IPS-15b (cell line): ENCODE data around the gene PSAT1.

ENCODE experiments used
- H3K27me3 ChIP-seq: one replicate; pipeline ENCODE4 v1.6.1; 2013; ENCODE audit warnings: low read length; ENCODE audit not compliant: control insufficient read depth, insufficient read depth
- H3K36me3 ChIP-seq: one replicate; pipeline ENCODE4 v1.6.1; 2013; ENCODE audit warnings: low read length; ENCODE audit not compliant: control insufficient read depth, insufficient read depth
- H3K4me1 ChIP-seq: one replicate; pipeline ENCODE4 v1.6.1; 2013; ENCODE audit warnings: mild to moderate bottlenecking, low read length; ENCODE audit not compliant: control insufficient read depth, insufficient read depth
- H3K4me3 ChIP-seq: one replicate; pipeline ENCODE4 v1.5.1; 2013; ENCODE audit warnings: low read depth, low read length
- H3K9ac ChIP-seq: one replicate; pipeline ENCODE4 v1.6.1; 2013; ENCODE audit warnings: low read depth, mild to moderate bottlenecking, low read length
- H3K9me3 ChIP-seq: one replicate; pipeline ENCODE4 v1.6.1; 2013; ENCODE audit warnings: mild to moderate bottlenecking, low read length; ENCODE audit not compliant: control insufficient read depth, insufficient read depth

Gene PSAT1

GRCh38 chr9:78309066-78309465, 12.1 kb downstream of the PSAT1 start:
- H3K27me3 ChIP-seq = no peaks in the 10 kb centered on the region
- H3K4me3 ChIP-seq = no peak overlapping the region
- H3K9ac ChIP-seq = no peak overlapping the region
- H3K9me3 ChIP-seq = no peaks in the 10 kb centered on the region
- no peaks in the 10 kb centered on the region for H3K4me1 ChIP-seq
- peaks cover 64% of the 10 kb centered on the region for H3K36me3 ChIP-seq

- H3K36me3 ChIP-seq = peaks cover 54% of the 10 kb centered on the region
- H3K9me3 ChIP-seq = no peaks in the 10 kb centered on the region
- H3K4me1 ChIP-seq = no peaks in the 10 kb centered on the region
- H3K9ac ChIP-seq = no peak overlapping the region
- no peak overlapping the region for H3K4me3 ChIP-seq
- no peaks in the 10 kb centered on the region for H3K27me3 ChIP-seq
Measured at GRCh38 chr9:78311075-78311474, 14.2 kb downstream of the PSAT1 start.

- Histone ChIP-seq H3K4me3 (no peak overlapping the region), H3K4me1 (no peaks in the 10 kb centered on the region), H3K27me3 (no peaks in the 10 kb centered on the region), H3K9ac (no peak overlapping the region), H3K36me3 (peaks cover 55% of the 10 kb centered on the region), H3K9me3 (no peaks in the 10 kb centered on the region)
Measured at GRCh38 chr9:78311886-78312524, 15.1 kb downstream of the PSAT1 start.

GRCh38 chr9:78314550-78314949, 17.6 kb downstream of the PSAT1 start:
- Histone ChIP-seq H3K9ac (no peak overlapping the region), H3K4me1 (no peaks in the 10 kb centered on the region), H3K9me3 (no peaks in the 10 kb centered on the region), H3K36me3 (peaks cover 52% of the 10 kb centered on the region), H3K27me3 (no peaks in the 10 kb centered on the region), H3K4me3 (no peak overlapping the region)

- no peaks in the 10 kb centered on the region for H3K27me3 ChIP-seq
- no peaks in the 10 kb centered on the region for H3K4me1 ChIP-seq
- H3K9me3 ChIP-seq = no peaks in the 10 kb centered on the region
- H3K4me3 ChIP-seq = no peak overlapping the region
- peaks cover 57% of the 10 kb centered on the region for H3K36me3 ChIP-seq
- no peak overlapping the region for H3K9ac ChIP-seq
Measured at GRCh38 chr9:78314953-78315870, 18.3 kb downstream of the PSAT1 start.

GRCh38 chr9:78316166-78316892, 19.4 kb downstream of the PSAT1 start:
- H3K9ac ChIP-seq = no peak overlapping the region
- no peaks in the 10 kb centered on the region for H3K4me1 ChIP-seq
- no peaks in the 10 kb centered on the region for H3K9me3 ChIP-seq
- no peaks in the 10 kb centered on the region for H3K27me3 ChIP-seq
- peaks cover 60% of the 10 kb centered on the region for H3K36me3 ChIP-seq
- no peak overlapping the region for H3K4me3 ChIP-seq

GRCh38 chr9:78319197-78320029, 22.5 kb downstream of the PSAT1 start:
- H3K4me1 ChIP-seq = no peaks in the 10 kb centered on the region
- no peak overlapping the region for H3K9ac ChIP-seq
- H3K9me3 ChIP-seq = no peaks in the 10 kb centered on the region
- no peak overlapping the region for H3K4me3 ChIP-seq
- H3K27me3 ChIP-seq = no peaks in the 10 kb centered on the region
- H3K36me3 ChIP-seq = peaks cover 63% of the 10 kb centered on the region

- H3K9me3 ChIP-seq = no peaks in the 10 kb centered on the region
- no peaks in the 10 kb centered on the region for H3K27me3 ChIP-seq
- no peak overlapping the region for H3K9ac ChIP-seq
- no peak overlapping the region for H3K4me3 ChIP-seq
- H3K36me3 ChIP-seq = peaks cover 59% of the 10 kb centered on the region
- no peaks in the 10 kb centered on the region for H3K4me1 ChIP-seq
Measured at GRCh38 chr9:78320030-78320693, 23.2 kb downstream of the PSAT1 start.

- Histone ChIP-seq H3K4me3 (no peak overlapping the region), H3K36me3 (peaks cover 56% of the 10 kb centered on the region), H3K9ac (no peak overlapping the region), H3K27me3 (no peaks in the 10 kb centered on the region), H3K4me1 (no peaks in the 10 kb centered on the region), H3K9me3 (no peaks in the 10 kb centered on the region)
Measured at GRCh38 chr9:78320875-78321496, 24.1 kb downstream of the PSAT1 start.

GRCh38 chr9:78321505-78321904, 24.6 kb downstream of the PSAT1 start:
- no peak overlapping the region for H3K4me3 ChIP-seq
- no peak overlapping the region for H3K9ac ChIP-seq
- H3K27me3 ChIP-seq = no peaks in the 10 kb centered on the region
- peaks cover 52% of the 10 kb centered on the region for H3K36me3 ChIP-seq
- no peaks in the 10 kb centered on the region for H3K9me3 ChIP-seq
- no peaks in the 10 kb centered on the region for H3K4me1 ChIP-seq
